Liver (tissue), 9 donors: ENCODE measurements around the gene TNNT3. TPM values are rescaled to one million over a fixed set of nuclear protein-coding genes. Genes with fewer than 3 reads are reported as not detected.
A peak's percentile ranks its signal among the peaks of the same experiment; 100 is the strongest.

ENCODE experiments used
- DNase-seq: peaks from one replicate; pipeline ENCODE4 v3.0.0-alpha.2; 2017; ENCODE audit warnings: low spot score
- H3K27ac ChIP-seq, 2 donors: one replicate each; pipeline ENCODE4 v1.7.0; 2013; ENCODE audit warnings: inconsistent platforms in 2 of 2, low read length in 2 of 2, control low read depth in 1 of 2, low read depth in 1 of 2, mild to moderate bottlenecking in 1 of 2
- H3K27me3 ChIP-seq, 4 donors: one replicate each; pipeline versions ENCODE4 v1.6.1 to v1.7.0; 2013; ENCODE audit warnings: low read length in 3 of 4, inconsistent platforms in 1 of 4, mild to moderate bottlenecking in 1 of 4, moderate library complexity in 1 of 4; ENCODE audit not compliant: control insufficient read depth in 4 of 4, insufficient read depth in 4 of 4
- H3K36me3 ChIP-seq, 4 donors: one replicate each; pipeline versions ENCODE4 v1.6.1 to v1.7.0; 2013; ENCODE audit warnings: low read length in 3 of 4, mild to moderate bottlenecking in 3 of 4, low read depth in 1 of 4, moderate library complexity in 1 of 4; ENCODE audit not compliant: control insufficient read depth in 4 of 4, insufficient read depth in 3 of 4
- H3K4me1 ChIP-seq, 4 donors: one replicate each; pipeline versions ENCODE4 v1.6.1 to v1.7.0; 2013; ENCODE audit warnings: low read length in 3 of 4, mild to moderate bottlenecking in 3 of 4, moderate library complexity in 1 of 4; ENCODE audit not compliant: control insufficient read depth in 4 of 4, insufficient read depth in 4 of 4
- H3K4me3 ChIP-seq, 3 donors: one replicate each; pipeline versions ENCODE4 v1.6.1 to v1.7.0; 2013; ENCODE audit warnings: low read length in 3 of 3, control low read depth in 1 of 3, low read depth in 1 of 3, mild to moderate bottlenecking in 1 of 3
- H3K9ac ChIP-seq, 2 donors: one replicate each; pipeline ENCODE4 v1.7.0; 2013; ENCODE audit warnings: low read length in 2 of 2, mild to moderate bottlenecking in 2 of 2, moderate library complexity in 2 of 2, control low read depth in 1 of 2, low read depth in 1 of 2
- H3K9me3 ChIP-seq, 4 donors: one replicate each; pipeline versions ENCODE4 v1.6.1 to v1.7.0; 2013; ENCODE audit warnings: low read length in 3 of 4; ENCODE audit not compliant: control insufficient read depth in 4 of 4
- CTCF ChIP-seq: fragments of 150-350 bp; IDR thresholded peaks from 2 replicates; pipeline ENCODE4 v1.5.1; 2017; ENCODE audit warnings: improper control_type of control experiment, low read depth, low read length; ENCODE audit not compliant: missing input control
- EGR1 ChIP-seq, 2 donors: IDR thresholded peaks; 2 replicates each; pipeline ENCODE4 v1.6.1; 2016 to 2018; ENCODE audit warnings: antibody characterized with exemption in 2 of 2, low read depth in 2 of 2
- FOXA1 ChIP-seq: IDR thresholded peaks from 2 replicates; pipeline ENCODE4 v1.6.1; 2016; ENCODE audit warnings: antibody characterized with exemption
- FOXA2 ChIP-seq: IDR thresholded peaks from 2 replicates; pipeline ENCODE4 v1.6.1; 2016; ENCODE audit warnings: antibody characterized with exemption
- HNF4A ChIP-seq, 2 donors: conservative IDR thresholded peaks; 2 replicates each; pipeline ENCODE4 v1.6.1; 2016; ENCODE audit warnings: antibody characterized with exemption in 2 of 2, mild to moderate bottlenecking in 2 of 2
- JUND ChIP-seq, 2 donors: IDR thresholded peaks; 2 replicates each; pipeline ENCODE4 v1.6.1; 2016; ENCODE audit warnings: antibody characterized with exemption in 2 of 2
- MAX ChIP-seq: IDR thresholded peaks from 2 replicates; pipeline ENCODE4 v1.6.1; 2016; ENCODE audit warnings: antibody characterized with exemption
- NR2F2 ChIP-seq: IDR thresholded peaks from 2 replicates; pipeline ENCODE4 v1.6.1; 2016; ENCODE audit warnings: antibody characterized with exemption
- RXRA ChIP-seq, 2 donors: IDR thresholded peaks; 2 replicates each; pipeline ENCODE4 v1.6.1; 2017 to 2018; ENCODE audit warnings: antibody characterized with exemption in 2 of 2, mild to moderate bottlenecking in 1 of 2
- TAF1 ChIP-seq: conservative IDR thresholded peaks from 2 replicates; pipeline ENCODE4 v1.6.1; 2016; ENCODE audit warnings: antibody characterized with exemption, mild to moderate bottlenecking
- YY1 ChIP-seq: IDR thresholded peaks from 2 replicates; pipeline ENCODE4 v1.6.1; 2016; ENCODE audit warnings: antibody characterized with exemption, mild to moderate bottlenecking
- WGBS: extraction: QIAGEN DNeasy Blood & Tissue Kit; methylation state at CpG from one replicate; pipeline ENCODE4 v1.1.7; 2013; 5-methylcytosine and 5-hydroxymethylcytosine counted together
- polyA plus RNA-seq, 2 donors: library from polyadenylated mRNA; stranded (reverse) in 1 of 2; unstranded in 1 of 2; fragments of 200-250 nt in 1 of 2; fragments of >200 nt in 1 of 2; fragmentation: Nextera tagmentation in 1 of 2; extraction: Ambion mirVana in 1 of 2; gene quantifications; one replicate each; pipeline versions ENCODE4 v1.2.1 to v1.2.3, GENCODE V29; 2013 to 2015
- total RNA-seq, 2 donors: library from RNA; depleted of rRNA; stranded (reverse); fragments of >200 nt; gene quantifications; one replicate each; pipeline ENCODE4 v1.2.3, GENCODE V29; 2014
- donor health status: healthy.
- donor health status: healthy.
- donor health status: healthy.
- donor health status: healthy.
- donor health status: healthy.

TNNT3 gene
- total and polyA plus RNA-seq, 4 donors, result 0.06 to 0.14 TPM; not detected in 2

DNA sequence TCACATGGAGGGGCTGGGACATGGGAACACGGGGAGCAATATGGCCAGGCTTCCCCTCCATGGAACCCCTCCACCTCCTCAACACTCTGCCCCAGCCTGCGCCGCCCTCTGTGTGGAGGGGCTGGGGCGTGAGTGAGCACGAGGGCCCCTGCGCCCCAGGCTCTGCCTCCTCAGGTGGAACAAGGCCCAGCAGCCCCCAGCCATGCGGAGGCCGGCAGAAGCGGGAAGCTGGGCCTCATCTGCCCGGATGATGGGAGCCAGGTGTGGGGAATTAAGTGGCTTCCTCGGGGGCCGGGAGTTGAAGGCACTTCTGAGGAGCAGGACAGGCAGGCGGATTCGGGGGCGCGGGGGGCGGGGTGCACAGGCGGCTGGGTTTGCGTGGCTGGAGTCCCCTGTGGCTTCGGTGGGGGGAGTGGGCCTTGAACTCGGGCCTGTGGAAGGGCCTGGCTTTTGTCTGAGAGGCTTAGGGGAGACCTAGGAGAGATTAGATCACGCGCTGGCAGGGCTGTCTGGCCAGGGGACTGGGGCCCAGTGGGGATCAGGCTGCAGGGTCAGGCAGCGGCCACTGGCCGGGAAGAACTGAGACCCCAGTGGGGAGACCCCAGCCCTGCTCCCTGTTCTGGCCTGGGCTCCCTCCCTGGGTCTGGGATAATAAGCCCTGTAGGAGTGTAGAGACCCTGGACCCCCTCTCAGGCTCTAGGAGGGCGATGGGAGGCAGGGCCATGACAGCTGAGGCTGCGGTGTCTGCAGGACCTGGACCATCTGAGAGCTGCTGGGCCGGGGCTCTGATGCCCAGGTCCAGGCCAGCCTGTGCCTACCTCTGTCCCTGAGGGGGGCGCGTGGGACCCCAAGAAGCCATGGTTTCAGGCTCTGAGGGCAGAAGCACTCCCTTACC, 41.1 kb upstream of the TNNT3 start:
- Histone ChIP-seq H3K4me3 (no peak overlapping the region), H3K9ac (no peak overlapping the region), H3K36me3 (peaks cover 0 to 2% (median 0%) of the 10 kb centered on the region in 4 donors), H3K9me3 (no peaks in the 10 kb centered on the region), H3K27ac (no peak overlapping the region), H3K27me3 (no peaks in the 10 kb centered on the region), H3K4me1 (no peaks in the 10 kb centered on the region)
- WGBS, result 92% methylated on average over 30 of the region's 30 CpGs
- no peak for DNase-seq
- TF ChIP-seq JUND (IDR thresholded peaks at IDR 0.05) (no peak), NR2F2 (no peak), FOXA2 (no peak)

- H3K27me3 ChIP-seq, result no peaks in the 10 kb centered on the region
- TF ChIP-seq MAX, result no peak
- TF ChIP-seq JUND (IDR thresholded peaks at IDR 0.05), result no peak
- TF ChIP-seq RXRA (IDR thresholded peaks at IDR 0.05), result no peak
- no peak for TF ChIP-seq YY1
- TF ChIP-seq CTCF, result no peak
- TF ChIP-seq FOXA2, result no peak
- TF ChIP-seq TAF1, result no peak
- no peak for TF ChIP-seq NR2F2
- TF ChIP-seq FOXA1, result no peak
- TF ChIP-seq HNF4A (conservative IDR thresholded peaks at IDR 0.05), result no peak
- no peak for TF ChIP-seq EGR1 (IDR thresholded peaks at IDR 0.05; ENCODE audit: low read depth in 2 of 2)
- H3K27ac ChIP-seq, result peak overlapping the region in 1 of 2 donors; percentile 7
- H3K4me1 ChIP-seq, result no peaks in the 10 kb centered on the region
- H3K9ac ChIP-seq, result no peak overlapping the region
- no peak overlapping the region for H3K4me3 ChIP-seq
- 90% methylated on average over 13 of the region's 13 CpGs for WGBS
- no peaks in the 10 kb centered on the region for H3K9me3 ChIP-seq
- peaks cover 0 to 2% (median 0%) of the 10 kb centered on the region in 4 donors for H3K36me3 ChIP-seq
- no peak for DNase-seq
Measured at GRCh38 chr11:1879342-1879940, 40.1 kb upstream of the TNNT3 start.

- Histone ChIP-seq H3K27ac (peak overlapping the region in 1 of 2 donors; percentile 7), H3K9ac (no peak overlapping the region)
Measured at GRCh38 chr11:1879941-1880720, 39.4 kb upstream of the TNNT3 start.

More at GRCh38 chr11:1879941-1880720, 39.4 kb upstream of the TNNT3 start:
- H3K9me3 ChIP-seq, result no peaks in the 10 kb centered on the region
- no peaks in the 10 kb centered on the region for H3K4me1 ChIP-seq
- H3K4me3 ChIP-seq, result no peak overlapping the region
- no peak for DNase-seq
- no peaks in the 10 kb centered on the region for H3K27me3 ChIP-seq
- TF ChIP-seq CTCF (no peak), HNF4A (conservative IDR thresholded peaks at IDR 0.05) (no peak)
- 88% methylated on average over 32 of the region's 32 CpGs for WGBS
- peaks cover 0 to 2% (median 0%) of the 10 kb centered on the region in 4 donors for H3K36me3 ChIP-seq
